Heart left ventricle (tissue), 16 donors: ENCODE measurements around the gene EEF1AKMT2. TPM values are rescaled to one million over a fixed set of nuclear protein-coding genes. Genes with fewer than 3 reads are reported as not detected.

Source experiments
- ATAC-seq, 4 donors: fragments of 200-7000 bp; cut with Tn5 transposase; one replicate each; pipeline ENCODE4 v1.9.1; 2020 to 2022; ENCODE audit warnings: moderate library complexity in 4 of 4, mild to moderate bottlenecking in 3 of 4, moderate number of reproducible peaks in 1 of 4
- DNase-seq, 5 donors: peaks; one replicate each; pipeline ENCODE4 v3.0.0-alpha.2; 2020
- H3K27ac ChIP-seq, 12 donors: fragments of 200-600 bp; sonication (generic) in 4 of 12; one replicate each; pipeline versions ENCODE4 v1.5.0 to v1.8.0; 2016 to 2022; ENCODE audit warnings: mild to moderate bottlenecking in 2 of 12
- H3K27me3 ChIP-seq, 9 donors: fragments of 200-600 bp; sonication (generic) in 2 of 9; one replicate each; pipeline versions ENCODE4 v1.5.1 to v1.8.0; 2016 to 2022; ENCODE audit warnings: mild to moderate bottlenecking in 3 of 9
- H3K36me3 ChIP-seq, 9 donors: fragments of 200-600 bp; sonication (generic) in 2 of 9; one replicate each; pipeline versions ENCODE4 v1.5.0 to v1.8.0; 2018 to 2022; ENCODE audit warnings: mild to moderate bottlenecking in 2 of 9
- H3K4me1 ChIP-seq, 12 donors: fragments of 200-600 bp; sonication (generic) in 4 of 12; one replicate each; pipeline versions ENCODE4 v1.5.0 to v1.8.0; 2016 to 2022; ENCODE audit warnings: mild to moderate bottlenecking in 3 of 12
- H3K4me3 ChIP-seq, 12 donors: fragments of 200-600 bp; sonication (generic) in 4 of 12; one replicate each; pipeline versions ENCODE4 v1.5.0 to v1.8.0; 2017 to 2022; ENCODE audit warnings: mild to moderate bottlenecking in 9 of 12, moderate library complexity in 4 of 12
- H3K9me3 ChIP-seq, 12 donors: fragments of 200-600 bp; sonication (generic) in 4 of 12; one replicate each; pipeline versions ENCODE4 v1.5.0 to v1.8.0; 2016 to 2022; ENCODE audit warnings: mild to moderate bottlenecking in 1 of 12
- CTCF ChIP-seq, 12 donors: fragments of 200-600 bp; sonication (generic) in 4 of 12; IDR thresholded peaks; one replicate each; pipeline versions ENCODE4 v1.5.0 to v1.8.0; 2018 to 2022; ENCODE audit warnings: antibody characterized with exemption in 12 of 12, mild to moderate bottlenecking in 5 of 12
- POLR2A ChIP-seq, 2 donors: fragments of 450-650 bp; IDR thresholded peaks; one replicate each; pipeline ENCODE4 v1.6.1; 2017; ENCODE audit warnings: antibody characterized with exemption in 2 of 2, mild to moderate bottlenecking in 2 of 2, moderate library complexity in 2 of 2
- WGBS, 4 donors: extraction: QIAGEN DNeasy Blood & Tissue Kit in 2 of 4; methylation state at CpG; one replicate each; pipeline versions ENCODE4 v1.1.5 to v1.1.7; 2013 to 2018; 5-methylcytosine and 5-hydroxymethylcytosine counted together
- intact Hi-C, 10 donors: fragments of 100-400 bp; cut with DNase I; formaldehyde crosslinking; loops; one replicate each; pipeline versions ENCODE4 v1.11.1 to v1.14.2; 2022
- long read RNA-seq, 3 donors: library from polyadenylated mRNA; unstranded; transcript quantifications; one replicate each; pipeline ENCODE4 v2.0.0, GENCODE V29; 2020 to 2021
- polyA plus RNA-seq, 2 donors: library from polyadenylated mRNA; stranded (reverse); fragments of 200-250 nt; gene quantifications; one replicate each; pipeline ENCODE4 v1.2.3, GENCODE V29; 2013
- total RNA-seq, 9 donors: library from RNA; depleted of rRNA in 2 of 9; stranded (reverse); fragments of >200 nt in 2 of 9; fragmentation: NEBNext Ultra II Directional in 3 of 9; extraction: Animal tissue kit (Norgen Biotek cat#: 25700) in 3 of 9; gene quantifications; one replicate each; pipeline versions ENCODE4 v1.1.0 to v1.2.4, GENCODE V29; 2016 to 2023
- donor health status: ischemic (EF 13 %, LVEDD 7.1; RV severe dilation, severe dysfunction).
- donor health status: healthy with polysubstance abuse.
- donor health status: DM: no; HTN: yes; CAD: no.
- donor health status: DM: no; HTN: no; CAD: no.
- donor health status: ischemic (EF 25% LVEDD 6.9; RV normal size, moderate dysfunction).
- donor health status: ischemic (EF 25% LVEDD 5.7; RV mildly dilated, moderate dysfunction).
- donor health status: healthy.
- donor health status: DM: yes; HTN: yes; CAD: no.
- donor health status: ischemic (EF 35%, LVEDD 5.7; RV mildly dilated, moderate dysfunction).
- donor health status: nonischemic (EF 11% LVEDD 7.7; RV severe dilation, severe dysfunction).
- donor health status: DM: yes; HTN: yes; CAD: no.
- donor health status: PGD.
- donor health status: ischemic (EF 29% LVEDD 5.4; RV normal size, mild dysfunction).
- donor health status: nonischemic (EF 23%, LVEDD 6.1; RV moderate dilation, normal function).

The EEF1AKMT2 gene
- total RNA-seq = 10 to 100 TPM in 6 of 9 donors, 1 to 10 TPM in 3; 3.6 to 14.8 (median 11.6) TPM
- 10 to 100 TPM; 10.4 to 10.5 TPM for polyA plus RNA-seq
- long read RNA-seq, donor 1, transcript EEF1AKMT2-201 (7 exons, 1,462 nt) = major isoform, 9 of 18 reads
- long read RNA-seq, donor 1, partial matches to known transcripts = 0 of 18 reads
- long read RNA-seq, donor 1, other reads (novel, unspliced or antisense) = 4 of 18 reads
- long read RNA-seq, donor 2, transcript EEF1AKMT2-202 (6 exons, 1,013 nt) = minor isoform, 6 of 28 reads
- long read RNA-seq, donor 2, transcript EEF1AKMT2-201 (7 exons, 1,462 nt) = major isoform, 12 of 28 reads
- long read RNA-seq, donor 2, partial matches to known transcripts = 1 of 28 reads
- long read RNA-seq, donor 2, other reads (novel, unspliced or antisense) = 5 of 28 reads
- long read RNA-seq, donor 3, transcript EEF1AKMT2-201 (7 exons, 1,462 nt) = major isoform, 7 of 7 reads
- long read RNA-seq, donor 3, partial matches to known transcripts = 0 of 7 reads
- long read RNA-seq, donor 3, other reads (novel, unspliced or antisense) = 0 of 7 reads

GRCh38 chr10:124791547-124792348 is at the start of gene EEF1AKMT2:
EEF1AKMT2 (minus strand) TSS chr10:124791887; CDS start chr10:124791833, 54 bp downstream.
- peaks cover 0 to 18% (median 7%) of the 10 kb centered on the region in 12 donors for H3K4me1 ChIP-seq
- H3K27me3 ChIP-seq = no peaks in the 10 kb centered on the region
- no peaks in the 10 kb centered on the region for H3K9me3 ChIP-seq
- DNase-seq (peak; percentile 81 to 93 (median 88)), ATAC-seq (peak; percentile 90 to 99 (median 98))
- 0% methylated on average over 18 to 79 of the region's 79 CpGs for WGBS, 4 donors
- intact Hi-C loops = loop anchor here in 2 of 10 donors (5.0 to 10.0 kb wide), 2 partner anchors 34 to 123 kb away; no protein-coding TSS in a partner anchor
- peak in 11 of 12 donors; percentile 13 to 66 (median 38) for TF ChIP-seq CTCF (IDR thresholded peaks at IDR 0.05)
- TF ChIP-seq POLR2A (IDR thresholded peaks at IDR 0.05) = peak in 1 of 2 donors; percentile 59
- peak within 1 kb of the TSS; percentile 80 to 100 (median 98) for H3K4me3 ChIP-seq
- H3K36me3 ChIP-seq = peaks cover 0 to 27% (median 20%) of the 10 kb centered on the region in 9 donors
- H3K27ac ChIP-seq = peak within 1 kb of the TSS; percentile 56 to 96 (median 93)

- no peak for ATAC-seq
- no peaks in the 10 kb centered on the region for H3K27me3 ChIP-seq
- TF ChIP-seq CTCF (IDR thresholded peaks at IDR 0.05) (no peak), POLR2A (IDR thresholded peaks at IDR 0.05) (no peak)
- no peak overlapping the region for H3K27ac ChIP-seq
- H3K4me3 ChIP-seq = no peak overlapping the region
- peaks cover under 1 to 55% (median 46%) of the 10 kb centered on the region in 9 donors for H3K36me3 ChIP-seq
- DNase-seq = no peak
- WGBS, 4 donors = 89 to 97% (median 94%) methylated on average over 2 of the region's 2 CpGs
- no peaks in the 10 kb centered on the region for H3K9me3 ChIP-seq
- H3K4me1 ChIP-seq = no peaks in the 10 kb centered on the region
- intact Hi-C loops = no loop called here
Measured at GRCh38 chr10:124837687-124838086, 46.0 kb upstream of the EEF1AKMT2 start.

- intact Hi-C loops = loop anchor here in 1 of 10 donors (5.0 kb wide), 1 partner anchor 299 kb away; no protein-coding TSS in a partner anchor
- TF ChIP-seq CTCF (IDR thresholded peaks at IDR 0.05) = no peak
- no peak for TF ChIP-seq POLR2A (IDR thresholded peaks at IDR 0.05)
- Histone ChIP-seq H3K36me3 (peaks cover 2 to 100% (median 98%) of the 10 kb centered on the region in 9 donors), H3K9me3 (no peaks in the 10 kb centered on the region), H3K27ac (no peak overlapping the region), H3K4me3 (no peak overlapping the region), H3K4me1 (no peaks in the 10 kb centered on the region), H3K27me3 (no peaks in the 10 kb centered on the region)
- ATAC-seq = no peak
- DNase-seq = no peak
- WGBS, 4 donors = 83 to 86% (median 86%) methylated on average over 3 of the region's 3 CpGs
Measured at GRCh38 chr10:124831116-124831515, 39.4 kb upstream of the EEF1AKMT2 start.
